Sciatic nerve (tissue), 2 donors: ENCODE results near the gene ACAA2. TPM values are rescaled to one million over a fixed set of nuclear protein-coding genes. Genes with fewer than 3 reads are reported as not detected.

Experiments used
- ATAC-seq: fragments of 200-7000 bp; cut with Tn5 transposase; one replicate; pipeline ENCODE4 v1.9.1; 2020; ENCODE audit warnings: mild to moderate bottlenecking, moderate library complexity
- DNase-seq: peaks from one replicate; pipeline ENCODE4 v3.0.0-alpha.2; 2020; ENCODE audit warnings: low spot score
- intact Hi-C: fragments of 100-400 bp; cut with DNase I; formaldehyde crosslinking; loops from one replicate; pipeline ENCODE4 v1.14.2; 2022
- total RNA-seq: library from RNA; stranded (reverse); fragmentation: NEBNext Ultra II Directional; extraction: Animal tissue kit (Norgen Biotek cat#: 25700); gene quantifications from one replicate; pipeline ENCODE4 v1.2.1, GENCODE V29; 2021
- donor health status: DM: no; HTN: no; CAD: no.
- donor health status: DM: no; HTN: no; CAD: no.

Gene ACAA2
- total RNA-seq, 1 donor from 2014 or later: 32.9 TPM

DNA sequence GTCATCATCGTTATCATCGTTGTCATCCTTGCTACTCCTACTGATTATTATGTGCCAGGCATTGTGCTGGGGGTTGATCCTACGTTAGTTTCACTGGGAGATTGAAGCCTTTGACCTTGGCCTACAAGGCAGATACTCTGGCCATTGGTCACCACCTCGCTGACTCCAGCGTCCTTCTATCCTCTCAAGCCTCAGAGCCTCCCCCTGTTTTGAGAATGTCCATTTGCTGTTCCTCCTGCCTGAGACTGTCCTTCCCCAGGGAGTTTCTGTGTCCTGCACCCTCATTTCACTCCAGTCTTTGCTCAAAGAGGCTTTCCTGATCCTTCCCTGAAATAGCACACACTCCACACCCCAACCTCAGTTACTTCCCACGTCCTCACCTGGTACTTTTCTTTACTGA, 57.8 kb downstream of the ACAA2 start:
- intact Hi-C loops: no loop called here
- ATAC-seq (no peak), DNase-seq (no peak)

DNA sequence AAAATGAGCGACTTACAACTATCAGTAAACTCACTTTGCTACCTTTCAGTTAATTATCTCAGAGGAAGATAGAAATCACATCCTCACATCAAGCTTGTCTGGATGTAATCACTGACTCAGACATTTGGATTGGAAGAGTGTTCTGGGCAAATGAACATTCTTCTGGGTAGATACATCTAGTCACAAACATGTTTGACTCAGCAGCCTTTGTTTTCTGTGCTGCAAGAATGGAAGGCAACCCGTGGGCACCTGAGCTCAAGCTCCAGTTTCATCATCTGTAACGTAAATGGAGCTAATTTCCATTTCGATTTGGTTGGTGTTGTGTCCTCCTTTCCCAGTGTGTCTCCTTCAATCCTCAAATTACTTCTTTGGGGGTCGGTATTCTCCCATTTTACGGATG, 58.5 kb downstream of the ACAA2 start:
- no peak for DNase-seq
- ATAC-seq: no peak
- intact Hi-C loops: no loop called here

DNA sequence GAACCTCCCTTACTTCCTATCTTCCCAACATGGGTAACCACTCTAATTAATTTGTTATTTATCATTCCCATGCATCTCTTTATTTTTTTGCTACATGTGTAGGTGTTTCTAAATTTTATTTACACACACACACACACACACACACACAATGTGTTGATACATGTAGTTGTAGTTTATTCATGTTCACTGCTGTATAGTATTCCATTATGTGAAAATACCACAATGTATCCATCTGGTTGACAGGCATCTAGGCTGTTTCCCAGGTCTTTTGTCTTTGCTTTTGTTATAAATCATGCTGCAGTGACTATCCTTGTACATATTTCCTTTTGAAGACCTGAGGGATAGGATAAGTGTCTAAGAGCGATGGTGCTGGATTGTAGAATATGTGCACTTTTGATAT, 59.7 kb downstream of the ACAA2 start:
- intact Hi-C loops: no loop called here
- DNase-seq: no peak
- ATAC-seq: no peak

DNA sequence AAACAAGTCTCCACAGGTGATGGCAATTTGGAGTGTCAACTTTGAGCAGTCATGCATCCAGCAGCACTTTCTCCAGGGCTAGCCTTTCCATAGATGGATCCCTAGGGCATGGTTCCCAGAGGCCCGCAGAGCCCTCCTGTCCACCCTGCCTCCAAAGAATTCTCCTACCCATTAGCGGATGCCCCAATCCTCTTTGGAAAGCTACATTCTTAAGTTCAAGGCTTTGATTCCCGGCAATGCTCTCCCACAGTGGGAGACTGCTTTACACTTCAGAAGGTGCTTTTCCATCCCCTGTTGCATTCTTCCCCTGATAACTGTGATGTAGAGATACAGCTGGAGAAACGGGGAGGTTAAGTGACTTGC, 61.3 kb downstream of the ACAA2 start:
- no peak for ATAC-seq
- DNase-seq: no peak
- intact Hi-C loops: no loop called here

DNA sequence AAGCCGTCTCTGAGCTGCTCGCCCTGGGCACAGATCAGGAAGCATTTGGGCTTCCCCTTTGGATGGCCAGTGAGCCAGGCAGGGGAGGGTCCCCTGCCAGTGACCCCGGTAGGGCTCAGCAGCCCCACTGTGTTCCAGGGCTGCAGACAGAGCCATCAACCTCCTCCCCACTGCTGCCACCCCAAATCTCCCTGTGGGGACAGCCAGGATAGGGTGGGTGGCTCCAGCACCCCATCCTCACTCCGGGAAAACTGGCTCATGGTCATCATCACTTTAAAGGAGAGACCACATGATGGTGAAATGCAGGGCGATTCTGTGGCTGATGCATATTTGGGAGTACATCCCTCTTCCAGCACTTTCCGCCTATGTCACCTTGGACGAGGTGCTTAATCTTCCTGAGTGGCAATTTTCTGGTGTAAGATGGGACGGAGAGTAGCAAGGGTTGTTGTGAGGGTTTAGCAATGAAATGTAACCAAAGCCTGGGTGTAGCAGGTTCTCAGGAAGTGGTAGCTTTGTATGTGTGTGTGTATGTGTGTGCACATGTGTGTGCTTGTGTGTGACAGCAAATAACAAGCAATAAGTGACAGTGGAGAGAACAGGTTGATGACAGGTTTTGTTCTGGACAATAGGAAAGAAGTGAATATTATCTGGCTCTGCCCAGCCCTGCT, 61.8 kb downstream of the ACAA2 start:
- DNase-seq (no peak), ATAC-seq (no peak)
- intact Hi-C loops: no loop called here

DNA sequence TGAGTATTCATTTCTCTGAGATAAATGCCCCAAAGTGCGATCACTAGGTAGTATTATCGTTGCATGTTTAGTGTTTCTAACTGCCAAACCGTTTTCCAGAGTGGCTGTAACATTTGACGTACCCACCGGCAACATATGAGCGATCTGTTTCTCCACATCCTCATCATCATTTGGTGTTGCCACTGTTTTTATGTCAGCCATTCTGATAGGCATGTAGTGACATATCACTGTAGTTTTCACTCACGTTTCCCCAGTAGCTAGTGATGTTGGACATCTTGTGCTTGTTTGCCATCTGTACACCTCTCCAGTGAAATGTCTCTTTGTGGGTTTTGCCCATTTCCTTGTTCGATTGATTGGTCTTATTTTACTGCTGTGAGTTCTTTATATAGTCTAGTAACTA, 63.8 kb downstream of the ACAA2 start:
- ATAC-seq (no peak), DNase-seq (no peak)
- intact Hi-C loops: loop anchor here (5.0 kb wide), 1 partner anchor 1467 kb away; no protein-coding TSS in a partner anchor

DNA sequence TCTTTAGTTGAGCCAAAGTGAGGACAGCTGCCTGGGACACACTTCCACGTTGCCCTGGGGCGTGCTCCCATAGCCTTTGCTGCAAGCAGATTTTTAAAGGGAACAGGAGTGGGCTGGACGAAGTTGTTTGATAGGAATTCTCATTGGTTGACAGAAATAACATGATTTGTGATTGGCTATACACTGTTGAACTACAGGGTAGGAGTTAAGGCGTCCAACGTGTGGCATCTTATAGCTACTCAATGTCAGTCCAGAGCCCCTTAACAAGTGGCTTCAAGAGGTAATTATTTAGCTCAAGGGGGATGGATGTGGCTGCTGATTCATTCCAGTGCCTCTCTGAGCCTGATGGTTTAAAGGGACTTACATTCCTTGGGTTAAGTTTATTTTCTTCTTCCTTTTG, 65.5 kb downstream of the ACAA2 start:
- intact Hi-C loops: loop anchor here (5.0 kb wide), 1 partner anchor 1466 kb away; no protein-coding TSS in a partner anchor
- DNase-seq (no peak), ATAC-seq (no peak)

DNA sequence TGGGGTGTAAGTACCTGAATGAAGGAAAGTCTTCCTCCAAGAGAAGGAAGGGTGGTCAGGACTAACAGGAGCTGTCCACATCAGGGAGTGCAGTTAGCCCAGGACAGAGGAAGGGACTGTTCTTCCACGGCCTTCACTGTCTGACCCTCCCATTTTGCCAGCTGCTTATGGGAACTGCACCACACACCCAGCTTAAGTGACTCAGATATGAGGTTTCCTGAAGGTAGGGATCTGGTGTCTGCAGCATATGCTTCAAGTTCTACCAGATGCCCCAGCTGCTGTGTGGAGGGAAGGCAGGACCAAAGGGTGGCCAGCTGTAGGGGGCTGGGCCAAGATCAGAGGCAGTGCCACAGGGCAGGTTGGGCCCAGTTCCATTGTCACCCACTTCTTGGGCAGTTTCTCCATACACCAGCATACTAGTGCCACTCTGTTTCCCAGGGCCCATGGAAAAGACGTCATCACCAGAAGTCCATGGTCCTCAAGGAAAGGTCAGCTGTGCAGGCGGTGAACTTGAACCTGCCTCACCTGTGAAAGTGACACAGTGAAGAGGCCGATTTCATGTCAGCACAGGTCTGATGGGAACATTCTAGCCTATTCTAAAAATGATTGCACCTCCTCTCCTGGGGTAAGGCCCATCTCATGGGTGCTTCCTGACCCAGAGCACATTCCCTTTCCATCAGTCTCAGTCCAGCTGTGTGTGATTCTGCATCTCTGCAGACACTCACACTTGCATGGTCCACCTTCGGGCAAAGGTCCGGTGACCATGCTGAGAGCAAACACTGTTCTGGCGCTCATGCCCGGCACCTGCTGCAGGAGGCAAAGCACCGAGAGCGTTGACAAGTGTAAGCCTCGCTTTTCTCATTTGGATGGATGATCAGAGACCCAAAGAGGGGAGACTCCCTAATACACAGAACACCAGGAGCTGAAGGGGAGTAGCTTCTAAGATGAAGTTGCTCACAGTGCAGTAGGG, 68.0 kb downstream of the ACAA2 start:
- ATAC-seq (no peak), DNase-seq (no peak)
- intact Hi-C loops: loop anchor here (5.0 kb wide), 1 partner anchor 1463 kb away; no protein-coding TSS in a partner anchor

DNA sequence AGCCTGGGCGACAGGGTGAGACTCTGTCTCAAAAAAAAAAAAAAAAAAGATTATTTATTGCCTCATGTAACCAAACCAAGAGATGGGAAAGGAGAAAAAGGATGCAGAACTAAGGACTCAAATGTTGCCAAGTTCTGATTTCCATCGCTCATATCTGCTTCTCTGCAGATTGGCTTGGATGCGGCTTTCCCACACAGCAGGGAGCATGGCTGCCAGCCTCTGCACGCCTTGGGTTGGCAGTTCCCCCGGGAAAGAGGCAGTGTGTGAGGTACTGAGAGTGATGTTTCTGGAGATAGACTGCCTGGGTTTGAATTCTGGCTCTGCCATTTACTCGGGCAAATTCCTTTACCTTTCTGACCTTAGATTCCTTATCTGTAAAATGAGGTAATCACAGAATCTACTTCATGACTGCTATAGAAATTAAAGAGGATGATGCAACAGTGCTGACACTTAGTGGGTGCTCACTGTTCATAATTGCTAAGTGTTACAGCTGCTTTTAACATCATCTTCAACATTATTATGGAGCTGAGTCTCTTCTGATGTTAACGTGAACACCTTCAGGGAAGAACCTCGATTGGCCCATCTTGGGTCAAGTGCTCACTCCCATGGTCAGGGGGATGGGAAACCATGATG, 68.8 kb downstream of the ACAA2 start:
- ATAC-seq (no peak), DNase-seq (no peak)
- intact Hi-C loops: loop anchor here (5.0 kb wide), 1 partner anchor 1462 kb away; no protein-coding TSS in a partner anchor

DNA sequence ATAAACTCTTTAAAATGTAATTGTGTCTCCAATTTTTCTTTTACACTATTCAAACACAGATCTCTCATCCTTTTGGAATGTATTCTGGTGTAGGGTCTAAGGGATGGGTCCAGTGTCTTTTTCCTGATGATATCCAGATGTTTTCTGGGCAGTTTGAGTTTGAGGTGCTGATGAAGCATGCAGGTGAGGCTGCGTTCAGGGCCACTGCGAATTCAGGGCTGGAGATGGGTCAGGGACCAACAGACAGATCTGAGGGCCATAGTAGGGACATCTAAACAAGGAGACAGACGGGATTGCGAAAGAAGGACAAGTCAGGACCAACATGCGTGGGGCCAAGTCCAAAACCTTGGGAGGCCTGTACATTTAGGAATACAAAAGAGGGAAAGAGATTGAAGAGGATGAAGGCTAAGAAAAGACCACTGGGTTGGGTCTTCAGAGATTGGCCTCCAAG, 70.2 kb downstream of the ACAA2 start:
- DNase-seq (no peak), ATAC-seq (no peak)
- intact Hi-C loops: no loop called here

DNA sequence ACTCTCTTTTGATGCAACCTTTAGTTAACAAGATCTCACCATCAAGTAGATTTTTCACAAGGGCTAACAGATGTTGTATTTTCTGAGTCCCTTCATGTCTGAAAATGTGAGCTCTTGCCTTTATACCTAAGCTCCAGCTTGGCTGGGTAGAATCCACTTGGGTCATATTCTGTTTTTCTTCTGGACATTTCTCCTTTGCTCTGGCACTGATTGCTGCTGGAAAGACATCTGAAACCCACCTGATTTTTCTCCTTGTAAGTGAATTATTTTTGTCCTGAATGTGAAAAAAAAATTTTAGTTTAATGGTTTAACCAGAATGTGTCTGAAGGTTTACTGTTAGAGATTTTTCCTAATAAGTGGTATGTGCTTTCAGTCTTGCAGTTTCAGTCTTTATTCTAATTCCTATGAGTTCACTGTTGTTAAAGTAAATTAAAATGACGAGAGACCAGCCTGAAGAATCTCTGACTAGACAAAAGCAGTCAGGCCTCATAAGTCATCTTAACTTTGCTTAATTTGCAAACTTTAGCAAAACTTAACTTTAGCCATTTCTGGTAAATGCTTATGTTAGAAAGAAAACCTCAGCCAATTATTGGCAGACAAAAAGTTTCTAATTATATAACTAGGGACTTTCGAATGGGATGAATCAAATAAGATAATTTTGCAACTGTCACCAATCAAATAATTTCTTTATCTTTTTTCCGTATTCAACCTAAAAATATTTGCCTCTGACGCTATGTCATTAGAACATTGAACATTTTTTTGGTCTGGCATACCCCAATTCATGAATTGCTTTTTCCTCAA, 70.8 kb downstream of the ACAA2 start:
- ATAC-seq: no peak
- DNase-seq: no peak
- intact Hi-C loops: no loop called here

DNA sequence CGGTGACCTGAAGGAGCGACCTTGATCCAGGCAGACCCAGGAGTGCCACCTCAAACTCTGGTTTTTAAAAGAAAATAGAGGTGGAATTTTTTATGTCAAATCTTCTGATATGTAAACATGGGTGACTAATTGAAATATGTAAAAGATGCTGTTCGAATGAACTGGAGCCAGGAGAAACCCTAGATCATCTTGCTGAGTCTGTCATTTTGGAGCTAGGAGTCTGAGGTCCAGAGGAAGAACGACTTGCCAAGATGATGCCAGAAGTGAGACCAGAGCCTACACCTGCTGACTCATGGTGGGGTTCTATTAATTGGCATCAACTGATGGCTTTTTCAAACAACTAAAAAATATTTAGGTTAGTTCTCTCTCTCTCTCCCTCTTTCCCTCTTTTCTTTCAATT, 74.1 kb downstream of the ACAA2 start:
- DNase-seq (no peak), ATAC-seq (no peak)
- intact Hi-C loops: no loop called here

DNA sequence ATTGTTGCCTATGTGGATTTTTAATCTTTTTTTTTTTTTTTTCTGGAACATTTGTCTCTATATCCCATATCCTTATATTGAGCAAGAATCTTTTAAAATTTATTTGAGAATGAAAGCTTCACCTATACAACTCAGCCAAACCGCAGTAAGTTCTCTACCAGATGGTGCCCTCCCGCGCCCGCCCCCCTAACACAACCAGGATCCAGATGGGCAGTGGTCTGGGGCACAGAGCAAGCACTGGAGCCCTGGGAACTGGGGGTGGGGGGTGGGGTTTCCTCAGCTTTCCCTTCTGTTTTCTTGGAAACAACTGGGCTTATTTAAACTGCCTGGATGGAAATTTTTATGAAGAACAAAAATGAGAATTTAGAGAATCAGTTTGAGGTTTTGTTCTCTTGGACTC, 74.6 kb downstream of the ACAA2 start:
- DNase-seq (no peak), ATAC-seq (no peak)
- intact Hi-C loops: no loop called here

DNA sequence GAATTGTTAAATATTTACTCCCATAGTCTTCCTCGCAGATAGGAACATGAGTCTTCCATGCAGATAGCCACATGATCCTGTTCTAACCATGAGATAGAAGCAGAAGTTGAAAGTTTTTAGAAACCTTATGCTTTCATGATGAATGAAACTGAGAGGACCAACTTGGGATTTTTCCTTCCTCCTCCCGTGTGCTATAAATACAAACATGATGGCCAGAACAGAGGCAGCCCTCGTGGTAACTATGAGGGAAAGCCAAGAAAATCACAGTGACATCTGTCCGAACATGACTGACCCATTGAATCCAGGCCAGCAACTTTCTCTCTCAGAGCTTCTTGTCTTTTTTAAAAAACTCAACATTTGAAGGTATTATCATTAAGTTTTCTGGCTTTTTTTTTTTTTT, 78.5 kb downstream of the ACAA2 start:
- ATAC-seq (no peak), DNase-seq (no peak)
- intact Hi-C loops: no loop called here

DNA sequence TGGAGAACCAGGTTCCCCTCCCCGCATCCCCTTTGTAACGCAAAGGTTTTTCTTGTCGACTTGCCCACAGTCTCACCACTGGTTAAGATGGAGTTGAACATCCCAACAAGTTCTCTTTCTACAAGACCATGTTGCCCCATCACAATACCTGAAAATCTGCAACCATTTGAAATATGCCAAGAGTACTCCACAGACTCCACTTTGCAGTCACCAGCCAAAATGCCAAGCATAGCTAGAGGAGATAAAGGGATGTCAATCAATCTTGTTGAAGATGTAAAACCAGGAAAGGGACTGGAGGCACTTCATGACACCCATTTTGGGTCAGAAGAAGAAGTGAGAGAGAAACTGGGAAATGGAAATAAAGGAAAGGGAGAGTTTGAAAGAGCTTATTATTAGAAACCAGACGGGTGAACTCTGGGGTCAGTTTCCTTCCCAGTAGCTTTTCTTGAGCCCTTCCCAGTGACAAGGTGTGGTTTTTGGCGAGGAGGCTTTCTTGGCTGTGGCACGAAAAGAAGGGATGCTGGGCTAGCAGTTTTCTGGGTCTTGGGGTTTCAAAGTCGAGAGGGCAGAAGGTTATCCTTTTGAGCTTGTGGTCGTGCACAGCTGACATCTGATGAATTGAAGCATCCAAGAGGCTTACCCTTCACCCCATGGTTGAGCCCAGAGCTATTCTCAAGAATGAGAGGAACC, 79.3 kb downstream of the ACAA2 start:
- no peak for ATAC-seq
- DNase-seq: no peak
- intact Hi-C loops: no loop called here

DNA sequence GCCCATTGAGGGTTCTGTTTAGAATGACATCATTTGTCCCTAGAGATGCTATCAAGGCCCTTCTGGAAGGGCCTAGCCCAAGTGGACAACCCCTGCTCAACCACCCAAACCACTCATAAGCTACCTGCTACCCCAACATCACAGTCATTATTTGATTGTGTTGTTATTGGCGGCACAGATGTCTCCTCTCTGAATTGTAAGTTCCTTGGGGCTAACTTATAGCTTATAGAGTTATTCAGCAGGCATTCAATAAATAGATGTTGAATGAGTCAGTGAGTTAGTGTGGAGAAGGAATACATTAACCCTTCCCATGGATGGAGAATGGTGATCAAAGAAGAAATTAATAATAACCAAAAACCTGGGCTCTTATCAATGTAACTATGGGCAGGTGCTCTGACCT, 80.0 kb downstream of the ACAA2 start:
- intact Hi-C loops: no loop called here
- no peak for ATAC-seq

More for the DNA sequence above, 80.0 kb downstream of the ACAA2 start:
- no peak for DNase-seq
